Fibroblast of pulmonary artery (primary cell): ENCODE results near the gene KSR1.

Experiments
- DNase-seq: peaks from one replicate; pipeline ENCODE4 v3.0.0-alpha.2; 2010; ENCODE audit warnings: low read depth
- H3K4me3 ChIP-seq: replicated peaks from 2 replicates; pipeline ENCODE4 v1.5.1; 2011; ENCODE audit warnings: low read depth, mild to moderate bottlenecking, control low read depth, low read length, moderate library complexity
- TF ChIP-seq, protein P1 (sequence below): IDR thresholded peaks from 2 replicates; pipeline ENCODE4 v1.5.1; 2011; ENCODE audit warnings: mild to moderate bottlenecking, control low read depth, low read length, inconsistent platforms; ENCODE audit errors: missing control alignments

KSR1 gene

DNA sequence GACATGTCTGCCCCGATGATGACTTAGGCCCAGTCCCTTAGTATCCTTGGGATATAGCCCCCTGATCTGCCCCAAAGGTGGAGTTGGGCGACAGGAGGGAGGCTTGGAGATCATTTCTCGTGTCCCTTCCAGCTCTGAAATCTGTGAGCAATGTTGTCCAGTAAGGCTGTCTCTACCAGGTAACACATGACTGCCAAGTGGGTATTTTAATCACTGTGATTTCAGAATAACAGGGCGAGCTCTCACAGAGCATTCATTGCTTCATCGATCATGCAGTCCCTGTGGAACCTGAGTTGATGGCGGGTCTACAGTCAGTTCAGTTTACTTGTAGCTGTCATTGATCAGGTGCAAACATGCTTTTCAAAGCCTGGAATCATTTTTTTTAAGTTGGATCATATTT lies 39.2 kb downstream of the KSR1 start:
- H3K4me3 ChIP-seq: no peak overlapping the region
- TF ChIP-seq, protein P1, sequence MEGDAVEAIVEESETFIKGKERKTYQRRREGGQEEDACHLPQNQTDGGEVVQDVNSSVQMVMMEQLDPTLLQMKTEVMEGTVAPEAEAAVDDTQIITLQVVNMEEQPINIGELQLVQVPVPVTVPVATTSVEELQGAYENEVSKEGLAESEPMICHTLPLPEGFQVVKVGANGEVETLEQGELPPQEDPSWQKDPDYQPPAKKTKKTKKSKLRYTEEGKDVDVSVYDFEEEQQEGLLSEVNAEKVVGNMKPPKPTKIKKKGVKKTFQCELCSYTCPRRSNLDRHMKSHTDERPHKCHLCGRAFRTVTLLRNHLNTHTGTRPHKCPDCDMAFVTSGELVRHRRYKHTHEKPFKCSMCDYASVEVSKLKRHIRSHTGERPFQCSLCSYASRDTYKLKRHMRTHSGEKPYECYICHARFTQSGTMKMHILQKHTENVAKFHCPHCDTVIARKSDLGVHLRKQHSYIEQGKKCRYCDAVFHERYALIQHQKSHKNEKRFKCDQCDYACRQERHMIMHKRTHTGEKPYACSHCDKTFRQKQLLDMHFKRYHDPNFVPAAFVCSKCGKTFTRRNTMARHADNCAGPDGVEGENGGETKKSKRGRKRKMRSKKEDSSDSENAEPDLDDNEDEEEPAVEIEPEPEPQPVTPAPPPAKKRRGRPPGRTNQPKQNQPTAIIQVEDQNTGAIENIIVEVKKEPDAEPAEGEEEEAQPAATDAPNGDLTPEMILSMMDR: no peak
- DNase-seq: no peak

DNA sequence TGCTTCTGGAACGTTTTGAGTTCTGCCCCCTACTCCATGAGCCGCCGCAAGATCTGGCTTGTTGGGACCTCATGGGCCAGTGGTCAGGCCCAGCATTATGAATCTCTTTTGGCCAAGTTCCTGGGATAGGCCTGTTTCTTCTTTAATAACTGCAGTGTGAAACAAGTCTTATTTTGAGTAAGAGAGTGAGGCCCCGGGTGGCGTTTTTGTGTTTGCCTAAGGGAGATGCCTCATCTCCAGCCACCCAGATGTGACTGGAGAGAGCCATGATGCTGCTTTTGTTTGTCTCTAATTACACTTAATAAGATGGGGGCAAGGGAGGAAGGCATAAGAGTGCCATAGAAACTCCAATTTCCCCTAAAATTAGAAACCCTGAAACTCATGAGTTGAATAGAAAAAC lies 39.8 kb downstream of the KSR1 start:
- H3K4me3 ChIP-seq: no peak overlapping the region
- TF ChIP-seq, protein P1: no peak
- no peak for DNase-seq

DNA sequence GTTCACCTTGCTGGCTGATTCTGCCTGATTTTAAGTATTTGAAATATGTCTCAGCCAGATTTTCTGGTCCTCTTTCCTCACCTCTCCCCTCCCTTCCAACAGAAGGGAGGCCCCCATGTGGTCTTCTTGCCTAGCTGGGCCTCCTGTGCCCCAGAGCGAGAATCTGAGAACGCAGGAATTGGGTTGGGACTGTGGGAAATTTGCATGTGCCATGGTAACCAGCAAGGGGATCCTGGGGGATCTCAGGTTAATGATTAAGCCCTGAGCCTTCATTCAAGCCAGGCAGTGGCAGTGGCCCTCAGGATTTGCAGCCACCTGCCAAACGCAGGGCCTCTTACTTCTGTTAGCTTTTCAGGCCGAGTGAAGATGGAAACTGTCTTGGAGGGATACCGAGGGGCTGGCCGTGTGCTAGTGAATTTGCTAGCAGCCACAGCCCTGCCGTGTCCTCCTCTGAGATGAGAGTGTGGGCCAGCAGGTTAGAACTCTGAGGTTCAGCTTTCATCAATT lies 40.2 kb downstream of the KSR1 start:
- TF ChIP-seq, protein P1: no peak
- no peak overlapping the region for H3K4me3 ChIP-seq
- DNase-seq: no peak

DNA sequence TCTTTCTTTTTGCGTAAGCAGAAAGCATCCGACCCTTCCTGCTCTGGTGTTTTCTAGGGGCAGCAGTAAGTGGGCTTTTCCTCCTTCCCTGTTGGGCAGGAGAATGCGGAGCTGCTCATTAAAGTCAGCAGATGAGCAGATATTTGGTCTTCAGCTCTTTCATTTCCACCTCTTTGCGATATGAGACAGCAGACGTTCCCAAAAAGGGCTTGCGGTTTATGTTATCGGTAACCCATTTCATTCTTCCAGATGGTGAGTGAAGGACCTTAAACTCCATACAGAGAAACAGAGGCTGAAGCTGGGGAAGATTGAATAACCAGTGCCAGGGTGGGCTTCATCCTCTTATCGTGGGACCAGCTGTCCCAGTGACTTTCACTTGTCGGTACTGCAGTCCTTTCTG lies 40.7 kb downstream of the KSR1 start:
- no peak for DNase-seq
- TF ChIP-seq, protein P1: no peak
- H3K4me3 ChIP-seq: no peak overlapping the region

DNA sequence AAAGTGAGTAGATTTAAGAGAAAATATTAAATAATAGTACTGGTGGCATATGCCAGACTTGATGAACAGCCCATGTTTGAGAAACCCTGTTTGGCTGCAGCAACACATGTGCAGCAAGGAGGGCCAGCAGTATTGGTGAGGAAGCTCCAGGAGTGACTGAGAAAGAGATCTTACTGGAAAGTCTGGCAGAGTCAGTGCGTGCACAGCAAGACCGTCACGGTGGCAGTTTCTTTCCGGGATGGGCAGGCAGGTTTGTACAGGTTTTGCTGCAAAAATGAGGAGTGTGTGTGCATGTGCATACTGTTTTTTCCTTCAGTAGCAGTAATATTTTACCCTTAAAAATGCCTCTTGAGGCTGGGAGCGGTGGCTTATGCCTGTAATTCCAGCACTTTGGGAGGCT lies 41.4 kb downstream of the KSR1 start:
- TF ChIP-seq, protein P1: no peak
- DNase-seq: no peak
- H3K4me3 ChIP-seq: no peak overlapping the region

DNA sequence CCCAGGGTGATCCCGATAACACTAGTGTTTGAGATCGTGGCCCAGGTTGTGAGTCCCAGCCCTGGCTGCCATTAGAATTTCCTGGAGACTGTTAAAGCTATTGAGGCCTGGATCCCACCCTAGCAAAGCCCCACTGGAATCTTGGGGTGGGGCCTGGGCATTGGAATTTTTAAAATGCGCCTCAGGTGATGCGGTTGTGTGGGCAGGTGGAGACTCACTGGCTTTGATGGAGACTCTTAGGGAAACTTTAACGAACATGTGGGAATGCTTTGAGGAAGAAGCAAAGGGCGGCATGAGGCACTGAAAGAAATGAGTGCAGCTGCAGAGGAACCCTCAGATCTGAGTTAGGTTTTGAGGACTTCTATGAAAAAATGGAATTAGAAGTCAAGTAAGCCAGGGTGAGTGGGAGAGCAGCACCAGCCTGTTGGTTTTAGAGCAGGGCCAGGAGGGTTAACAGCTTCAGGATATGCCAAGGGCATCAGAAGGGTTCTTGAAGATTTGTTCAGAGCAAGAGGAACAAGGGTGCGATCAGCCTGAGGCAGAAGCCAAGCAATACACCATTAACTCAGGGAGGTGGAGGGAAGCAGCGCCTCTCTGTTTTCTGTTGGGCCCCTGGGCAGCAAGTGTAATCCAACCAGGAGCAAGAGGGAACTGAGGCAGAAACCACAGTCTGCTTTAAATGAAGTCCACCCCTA lies 42.5 kb downstream of the KSR1 start:
- no peak for DNase-seq
- H3K4me3 ChIP-seq: no peak overlapping the region
- TF ChIP-seq, protein P1: no peak
